SK-N-SH treated with all-trans-retinoic acid at 6 μM for 48 hours (cell line): ENCODE results near the gene RAB7A.

Experiments used
- ATAC-seq: fragments of 200-7000 bp; cut with Tn5 transposase; 3 replicates; pipeline ENCODE4 v1.9.1; 2020; ENCODE audit warnings: mild to moderate bottlenecking, moderate library complexity
- BACH2 ChIP-seq: fragments of 250-450 bp; sonication (Bioruptor Pico); IDR thresholded peaks from 2 replicates; pipeline ENCODE4 v1.9.0; 2021; ENCODE audit warnings: mild to moderate bottlenecking, borderline replicate concordance
- CSDC2 ChIP-seq: fragments of 250-450 bp; sonication (Bioruptor Pico); IDR thresholded peaks from 2 replicates; pipeline ENCODE4 v1.5.0; 2020; ENCODE audit warnings: mild to moderate bottlenecking, moderate library complexity
- ESRRG ChIP-seq: fragments of 250-450 bp; sonication (Bioruptor Pico); IDR thresholded peaks from 2 replicates; pipeline ENCODE4 v1.6.1; 2021; ENCODE audit warnings: mild to moderate bottlenecking
- GLIS3 ChIP-seq: fragments of 250-450 bp; sonication (Bioruptor Pico); IDR thresholded peaks from 2 replicates; pipeline ENCODE4 v1.5.0; 2020; ENCODE audit warnings: mild to moderate bottlenecking, moderate library complexity
- ISL1 ChIP-seq: fragments of 250-450 bp; sonication (Bioruptor Pico); IDR thresholded peaks from 2 replicates; pipeline ENCODE4 v2.1.2; 2022; ENCODE audit warnings: mild to moderate bottlenecking, moderate library complexity
- OSR1 ChIP-seq: fragments of 250-450 bp; sonication (Bioruptor Pico); IDR thresholded peaks from 2 replicates; pipeline ENCODE4 v1.8.0; 2022; ENCODE audit warnings: moderate library complexity, mild to moderate bottlenecking, inconsistent platforms
- SNAI2 ChIP-seq: fragments of 250-450 bp; sonication (Bioruptor Pico); IDR thresholded peaks from 2 replicates; pipeline ENCODE4 v1.5.0; 2020; ENCODE audit warnings: mild to moderate bottlenecking, moderate library complexity
- TCF4 ChIP-seq: fragments of 250-450 bp; sonication (Bioruptor Pico); IDR thresholded peaks from 2 replicates; pipeline ENCODE4 v1.8.0; 2021; ENCODE audit warnings: mild to moderate bottlenecking, moderate library complexity, borderline replicate concordance
- TOX ChIP-seq: fragments of 250-450 bp; sonication (Bioruptor Pico); IDR thresholded peaks from 2 replicates; pipeline ENCODE4 v1.8.0; 2021; ENCODE audit warnings: mild to moderate bottlenecking, moderate library complexity, borderline replicate concordance
- ZC3H10 ChIP-seq: fragments of 250-450 bp; sonication (Bioruptor Pico); IDR thresholded peaks from 2 replicates; pipeline ENCODE4 v1.5.1; 2021; ENCODE audit warnings: mild to moderate bottlenecking, moderate library complexity
- ZFP3 ChIP-seq: fragments of 250-450 bp; sonication (Bioruptor Pico); IDR thresholded peaks from 2 replicates; pipeline ENCODE4 v1.5.0; 2020; ENCODE audit warnings: mild to moderate bottlenecking, moderate library complexity
- ZFP30 ChIP-seq: fragments of 450-650 bp; formaldehyde crosslinking; IDR thresholded peaks from 2 replicates; pipeline ENCODE4 v1.5.0; 2022; ENCODE audit warnings: mild to moderate bottlenecking, moderate library complexity
- ZNF8 ChIP-seq: fragments of 450-650 bp; formaldehyde crosslinking; IDR thresholded peaks from 2 replicates; pipeline ENCODE4 v1.5.0; 2020; ENCODE audit warnings: mild to moderate bottlenecking, moderate library complexity
- TF ChIP-seq, protein P1 (sequence below): fragments of 250-450 bp; sonication (Bioruptor Pico); IDR thresholded peaks from 2 replicates; pipeline ENCODE4 v1.8.0; 2021; ENCODE audit warnings: low read depth, mild to moderate bottlenecking, moderate library complexity, borderline replicate concordance
- TF ChIP-seq, protein P2 (sequence below): fragments of 250-450 bp; sonication (Bioruptor Pico); IDR thresholded peaks from 2 replicates; pipeline ENCODE4 v1.8.0; 2020; ENCODE audit warnings: mild to moderate bottlenecking, moderate library complexity, borderline replicate concordance
- TF ChIP-seq, protein P3 (sequence below): fragments of 250-450 bp; sonication (Bioruptor Pico); IDR thresholded peaks from 2 replicates; pipeline ENCODE4 v1.5.1; 2021; ENCODE audit warnings: mild to moderate bottlenecking, moderate library complexity
- TF ChIP-seq, protein P4 (sequence below): fragments of 250-450 bp; sonication (Bioruptor Pico); IDR thresholded peaks from 2 replicates; pipeline ENCODE4 v1.5.0; 2020; ENCODE audit warnings: mild to moderate bottlenecking, moderate library complexity

The RAB7A gene

DNA sequence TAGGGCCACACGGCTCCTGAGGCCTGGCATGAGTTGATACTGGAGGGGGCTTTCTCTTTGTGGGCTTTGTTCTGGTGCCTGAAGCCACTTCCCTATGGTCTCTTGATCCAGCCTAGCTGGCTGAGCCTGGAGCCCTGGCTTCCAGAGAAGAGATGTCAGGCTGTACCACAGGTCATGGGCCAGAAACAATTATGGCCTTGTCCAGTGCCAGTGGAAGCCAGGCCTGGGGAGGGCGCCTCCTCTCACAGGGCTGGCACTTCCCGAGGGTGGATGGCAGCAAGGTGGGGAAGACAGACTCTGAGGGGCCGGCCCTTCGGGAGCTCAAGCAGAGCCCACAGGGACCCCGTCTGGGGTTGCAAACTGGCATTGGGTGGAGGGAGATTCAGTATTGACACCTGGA is 118.5 kb downstream of the RAB7A start:
- TF ChIP-seq, protein P1, sequence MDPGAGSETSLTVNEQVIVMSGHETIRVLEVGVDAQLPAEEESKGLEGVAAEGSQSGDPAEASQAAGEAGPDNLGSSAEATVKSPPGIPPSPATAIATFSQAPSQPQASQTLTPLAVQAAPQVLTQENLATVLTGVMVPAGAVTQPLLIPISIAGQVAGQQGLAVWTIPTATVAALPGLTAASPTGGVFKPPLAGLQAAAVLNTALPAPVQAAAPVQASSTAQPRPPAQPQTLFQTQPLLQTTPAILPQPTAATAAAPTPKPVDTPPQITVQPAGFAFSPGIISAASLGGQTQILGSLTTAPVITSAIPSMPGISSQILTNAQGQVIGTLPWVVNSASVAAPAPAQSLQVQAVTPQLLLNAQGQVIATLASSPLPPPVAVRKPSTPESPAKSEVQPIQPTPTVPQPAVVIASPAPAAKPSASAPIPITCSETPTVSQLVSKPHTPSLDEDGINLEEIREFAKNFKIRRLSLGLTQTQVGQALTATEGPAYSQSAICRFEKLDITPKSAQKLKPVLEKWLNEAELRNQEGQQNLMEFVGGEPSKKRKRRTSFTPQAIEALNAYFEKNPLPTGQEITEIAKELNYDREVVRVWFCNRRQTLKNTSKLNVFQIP (CRISPR knock-in tag) = no peak
- TF ChIP-seq, protein P2, sequence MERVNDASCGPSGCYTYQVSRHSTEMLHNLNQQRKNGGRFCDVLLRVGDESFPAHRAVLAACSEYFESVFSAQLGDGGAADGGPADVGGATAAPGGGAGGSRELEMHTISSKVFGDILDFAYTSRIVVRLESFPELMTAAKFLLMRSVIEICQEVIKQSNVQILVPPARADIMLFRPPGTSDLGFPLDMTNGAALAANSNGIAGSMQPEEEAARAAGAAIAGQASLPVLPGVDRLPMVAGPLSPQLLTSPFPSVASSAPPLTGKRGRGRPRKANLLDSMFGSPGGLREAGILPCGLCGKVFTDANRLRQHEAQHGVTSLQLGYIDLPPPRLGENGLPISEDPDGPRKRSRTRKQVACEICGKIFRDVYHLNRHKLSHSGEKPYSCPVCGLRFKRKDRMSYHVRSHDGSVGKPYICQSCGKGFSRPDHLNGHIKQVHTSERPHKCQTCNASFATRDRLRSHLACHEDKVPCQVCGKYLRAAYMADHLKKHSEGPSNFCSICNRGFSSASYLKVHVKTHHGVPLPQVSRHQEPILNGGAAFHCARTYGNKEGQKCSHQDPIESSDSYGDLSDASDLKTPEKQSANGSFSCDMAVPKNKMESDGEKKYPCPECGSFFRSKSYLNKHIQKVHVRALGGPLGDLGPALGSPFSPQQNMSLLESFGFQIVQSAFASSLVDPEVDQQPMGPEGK (CRISPR knock-in tag) = no peak
- TF ChIP-seq TOX (CRISPR knock-in tag) (no peak), ISL1 (CRISPR knock-in tag) (no peak)

DNA sequence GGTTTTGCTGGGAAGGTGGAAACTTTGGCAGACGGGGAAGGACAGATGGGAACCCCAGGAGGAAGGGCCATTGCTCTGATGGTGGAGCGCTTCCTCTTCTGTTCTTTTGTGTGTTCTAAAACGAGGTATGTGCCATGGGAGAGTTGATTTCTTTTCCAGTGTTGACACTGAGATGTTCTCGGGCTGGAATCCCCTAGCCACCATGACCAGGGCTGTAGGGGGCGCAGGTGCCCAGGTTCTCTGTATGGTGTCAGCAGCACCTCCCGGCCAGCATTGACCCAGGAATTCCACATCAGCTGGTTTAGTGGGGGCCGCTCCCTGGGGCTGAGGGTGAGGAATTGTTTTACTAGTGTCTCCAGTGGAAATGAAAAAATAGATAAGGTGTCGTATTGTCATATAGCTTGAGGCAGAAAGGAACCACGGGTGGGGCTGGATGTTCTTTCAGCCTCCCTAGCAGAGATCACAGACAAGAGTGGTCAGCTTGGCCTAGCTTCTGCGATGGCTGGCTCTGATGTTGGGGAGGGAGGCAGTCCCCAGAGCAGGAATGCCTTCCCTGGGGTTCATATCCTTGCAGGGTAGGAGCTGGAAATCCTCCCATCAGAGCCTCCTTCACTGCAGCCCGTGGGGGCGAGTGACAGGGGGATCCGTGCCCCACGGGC is 119.3 kb downstream of the RAB7A start:
- ATAC-seq = peak; percentile 25

More for the DNA sequence above, 118.5 kb downstream of the RAB7A start:
- no peak for ATAC-seq

DNA sequence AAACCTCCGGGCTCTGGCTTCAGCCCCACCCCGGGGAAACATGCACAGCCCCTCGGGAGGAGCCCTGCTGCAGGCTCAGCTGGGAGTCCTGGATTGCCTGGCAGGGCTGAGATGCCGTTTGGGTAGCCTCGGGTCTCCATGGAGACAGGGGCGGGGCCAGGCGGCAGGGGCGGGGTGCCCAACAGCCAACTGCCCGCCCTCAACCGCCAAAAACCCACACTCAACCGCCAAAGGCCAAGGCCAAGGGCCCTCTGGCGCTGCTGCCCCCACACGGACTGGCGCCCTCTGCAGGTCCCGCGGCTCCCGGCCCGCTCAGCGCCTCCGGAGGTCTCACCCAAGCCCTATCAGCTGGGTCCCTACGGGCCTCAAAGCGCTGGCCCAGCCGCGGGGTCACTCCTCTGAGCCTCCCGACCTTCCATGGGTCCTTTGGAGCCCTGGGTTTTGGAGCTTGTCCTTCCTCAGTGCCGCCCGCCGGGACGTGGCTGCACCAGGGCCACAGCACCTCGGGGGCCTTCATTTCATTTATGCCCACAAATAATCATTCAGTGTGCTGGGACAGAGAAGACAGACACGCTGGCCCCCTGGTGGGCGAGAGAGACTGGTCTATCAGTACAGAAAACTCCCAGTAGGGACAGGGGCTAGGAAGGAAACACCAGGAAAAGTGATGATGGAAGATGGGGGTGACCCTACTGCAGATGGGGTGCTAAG is 119.9 kb downstream of the RAB7A start:
- TF ChIP-seq, protein P3, sequence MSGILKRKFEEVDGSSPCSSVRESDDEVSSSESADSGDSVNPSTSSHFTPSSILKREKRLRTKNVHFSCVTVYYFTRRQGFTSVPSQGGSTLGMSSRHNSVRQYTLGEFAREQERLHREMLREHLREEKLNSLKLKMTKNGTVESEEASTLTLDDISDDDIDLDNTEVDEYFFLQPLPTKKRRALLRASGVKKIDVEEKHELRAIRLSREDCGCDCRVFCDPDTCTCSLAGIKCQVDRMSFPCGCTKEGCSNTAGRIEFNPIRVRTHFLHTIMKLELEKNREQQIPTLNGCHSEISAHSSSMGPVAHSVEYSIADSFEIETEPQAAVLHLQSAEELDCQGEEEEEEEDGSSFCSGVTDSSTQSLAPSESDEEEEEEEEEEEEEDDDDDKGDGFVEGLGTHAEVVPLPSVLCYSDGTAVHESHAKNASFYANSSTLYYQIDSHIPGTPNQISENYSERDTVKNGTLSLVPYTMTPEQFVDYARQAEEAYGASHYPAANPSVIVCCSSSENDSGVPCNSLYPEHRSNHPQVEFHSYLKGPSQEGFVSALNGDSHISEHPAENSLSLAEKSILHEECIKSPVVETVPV (CRISPR knock-in tag) = no peak
- TF ChIP-seq OSR1 (CRISPR knock-in tag) = no peak
- peak; percentile 81; the same call in 1 of the 2 replicates for TF ChIP-seq ZFP3 (CRISPR knock-in tag)
- TF ChIP-seq ESRRG (CRISPR knock-in tag) = no peak
- TF ChIP-seq, all 23 proteins: peak for 1
- ATAC-seq = peak; percentile 91

More for the DNA sequence above, 119.3 kb downstream of the RAB7A start:
- TF ChIP-seq GLIS3 (CRISPR knock-in tag) (no peak), OSR1 (CRISPR knock-in tag) (no peak), ISL1 (CRISPR knock-in tag) (no peak), BACH2 (CRISPR knock-in tag) (no peak), ZNF8 (CRISPR knock-in tag) (no peak), SNAI2 (CRISPR knock-in tag) (no peak), ZC3H10 (CRISPR knock-in tag) (no peak), CSDC2 (CRISPR knock-in tag) (no peak), ESRRG (CRISPR knock-in tag) (no peak), ZFP30 (CRISPR knock-in tag) (no peak), TCF4 (CRISPR knock-in tag) (no peak), TOX (CRISPR knock-in tag) (no peak)
- TF ChIP-seq, protein P3 (CRISPR knock-in tag) = no peak
- TF ChIP-seq, protein P1 (CRISPR knock-in tag) = no peak
- TF ChIP-seq, protein P4, sequence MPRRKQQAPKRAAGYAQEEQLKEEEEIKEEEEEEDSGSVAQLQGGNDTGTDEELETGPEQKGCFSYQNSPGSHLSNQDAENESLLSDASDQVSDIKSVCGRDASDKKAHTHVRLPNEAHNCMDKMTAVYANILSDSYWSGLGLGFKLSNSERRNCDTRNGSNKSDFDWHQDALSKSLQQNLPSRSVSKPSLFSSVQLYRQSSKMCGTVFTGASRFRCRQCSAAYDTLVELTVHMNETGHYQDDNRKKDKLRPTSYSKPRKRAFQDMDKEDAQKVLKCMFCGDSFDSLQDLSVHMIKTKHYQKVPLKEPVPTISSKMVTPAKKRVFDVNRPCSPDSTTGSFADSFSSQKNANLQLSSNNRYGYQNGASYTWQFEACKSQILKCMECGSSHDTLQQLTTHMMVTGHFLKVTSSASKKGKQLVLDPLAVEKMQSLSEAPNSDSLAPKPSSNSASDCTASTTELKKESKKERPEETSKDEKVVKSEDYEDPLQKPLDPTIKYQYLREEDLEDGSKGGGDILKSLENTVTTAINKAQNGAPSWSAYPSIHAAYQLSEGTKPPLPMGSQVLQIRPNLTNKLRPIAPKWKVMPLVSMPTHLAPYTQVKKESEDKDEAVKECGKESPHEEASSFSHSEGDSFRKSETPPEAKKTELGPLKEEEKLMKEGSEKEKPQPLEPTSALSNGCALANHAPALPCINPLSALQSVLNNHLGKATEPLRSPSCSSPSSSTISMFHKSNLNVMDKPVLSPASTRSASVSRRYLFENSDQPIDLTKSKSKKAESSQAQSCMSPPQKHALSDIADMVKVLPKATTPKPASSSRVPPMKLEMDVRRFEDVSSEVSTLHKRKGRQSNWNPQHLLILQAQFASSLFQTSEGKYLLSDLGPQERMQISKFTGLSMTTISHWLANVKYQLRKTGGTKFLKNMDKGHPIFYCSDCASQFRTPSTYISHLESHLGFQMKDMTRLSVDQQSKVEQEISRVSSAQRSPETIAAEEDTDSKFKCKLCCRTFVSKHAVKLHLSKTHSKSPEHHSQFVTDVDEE (CRISPR knock-in tag) = no peak
